Tibial nerve (tissue), 4 donors: ENCODE data around the gene POU2F2.

Experiments used
- EP300 ChIP-seq, 2 donors: sonication (generic); formaldehyde crosslinking; IDR thresholded peaks; one replicate each; pipeline ENCODE4 v1.6.1; 2017; ENCODE audit warnings: antibody characterized with exemption in 2 of 2, mild to moderate bottlenecking in 1 of 2
- TF ChIP-seq, protein P1 (sequence below), 5 experiments: fragments of 200-600 bp in 3 of 5; fragments of 450-650 bp in 2 of 5; sonication (generic) in 3 of 5; IDR thresholded peaks; one replicate each; pipeline ENCODE4 v1.5.1; 2016 to 2019; ENCODE audit warnings: antibody characterized with exemption in 5 of 5, mild to moderate bottlenecking in 3 of 5, moderate library complexity in 2 of 5

GRCh38 chr19:42097461-42097860 lies 34.8 kb downstream of the POU2F2 start:
- no peak for TF ChIP-seq EP300 (IDR thresholded peaks at IDR 0.05)
- TF ChIP-seq, protein P1, sequence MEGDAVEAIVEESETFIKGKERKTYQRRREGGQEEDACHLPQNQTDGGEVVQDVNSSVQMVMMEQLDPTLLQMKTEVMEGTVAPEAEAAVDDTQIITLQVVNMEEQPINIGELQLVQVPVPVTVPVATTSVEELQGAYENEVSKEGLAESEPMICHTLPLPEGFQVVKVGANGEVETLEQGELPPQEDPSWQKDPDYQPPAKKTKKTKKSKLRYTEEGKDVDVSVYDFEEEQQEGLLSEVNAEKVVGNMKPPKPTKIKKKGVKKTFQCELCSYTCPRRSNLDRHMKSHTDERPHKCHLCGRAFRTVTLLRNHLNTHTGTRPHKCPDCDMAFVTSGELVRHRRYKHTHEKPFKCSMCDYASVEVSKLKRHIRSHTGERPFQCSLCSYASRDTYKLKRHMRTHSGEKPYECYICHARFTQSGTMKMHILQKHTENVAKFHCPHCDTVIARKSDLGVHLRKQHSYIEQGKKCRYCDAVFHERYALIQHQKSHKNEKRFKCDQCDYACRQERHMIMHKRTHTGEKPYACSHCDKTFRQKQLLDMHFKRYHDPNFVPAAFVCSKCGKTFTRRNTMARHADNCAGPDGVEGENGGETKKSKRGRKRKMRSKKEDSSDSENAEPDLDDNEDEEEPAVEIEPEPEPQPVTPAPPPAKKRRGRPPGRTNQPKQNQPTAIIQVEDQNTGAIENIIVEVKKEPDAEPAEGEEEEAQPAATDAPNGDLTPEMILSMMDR (IDR thresholded peaks at IDR 0.05), result no peak
